SK-N-MC (cell line): Measurements from ENCODE around the gene TXLNB.

ENCODE experiments used
- EZH2 ChIP-seq: fragments of 200-600 bp; sonication (generic); IDR thresholded peaks from one replicate; pipeline ENCODE4 v1.6.1; 2017; ENCODE audit warnings: antibody characterized with exemption
- POLR2AphosphoS5 ChIP-seq: IDR thresholded peaks from 2 replicates; pipeline ENCODE4 v1.6.1; 2012; ENCODE audit warnings: mild to moderate bottlenecking, low read depth, low read length, borderline replicate concordance

DNA sequence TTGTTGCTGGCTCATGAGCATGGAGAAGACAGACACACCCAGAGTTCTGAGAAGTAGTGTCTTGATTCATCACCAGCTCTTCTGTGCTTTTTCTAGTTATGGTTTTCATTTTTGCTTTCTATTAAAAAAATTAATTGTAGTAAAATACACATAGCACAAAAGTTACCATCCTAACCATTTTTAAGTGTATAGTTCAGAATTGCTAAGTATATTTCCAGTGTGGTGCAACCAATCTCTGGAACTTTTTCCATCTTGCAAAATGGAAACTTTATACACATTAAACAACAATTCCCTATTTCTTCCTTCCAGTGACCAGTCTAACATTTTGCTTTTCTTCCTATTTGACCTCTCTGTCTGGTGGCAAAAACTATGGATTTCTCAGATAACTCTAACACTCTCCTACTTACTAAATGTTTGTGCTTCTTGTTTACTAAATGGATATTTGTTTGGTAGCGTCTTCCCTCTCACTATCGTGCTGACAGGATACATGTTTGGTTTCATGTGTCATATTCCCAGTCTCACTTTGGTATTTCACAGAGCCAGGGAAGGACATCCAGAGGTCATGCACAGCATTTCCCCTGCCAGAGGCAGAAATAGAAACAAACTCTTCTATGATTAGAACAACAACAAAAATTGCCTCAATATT is 40.6 kb downstream of the TXLNB start:
- no peak for TF ChIP-seq EZH2
- TF ChIP-seq POLR2AphosphoS5, result no peak
